Sigmoid colon (tissue), 4 donors: ENCODE results near the gene TMEM208.

Source experiments
- CTCF ChIP-seq, 4 experiments: fragments of 450-650 bp in 3 of 4; fragments of 200-600 bp in 1 of 4; IDR thresholded peaks; one replicate each; pipeline ENCODE4 v1.5.1; 2016 to 2019; ENCODE audit warnings: antibody characterized with exemption in 4 of 4, mild to moderate bottlenecking in 3 of 4, moderate library complexity in 2 of 4
- POLR2AphosphoS5 ChIP-seq, 4 donors: sonication (generic); formaldehyde crosslinking; IDR thresholded peaks; one replicate each; pipeline ENCODE4 v1.6.1; 2017; ENCODE audit warnings: antibody characterized with exemption in 4 of 4

- TF ChIP-seq CTCF (IDR thresholded peaks at IDR 0.05), result no peak
- TF ChIP-seq POLR2AphosphoS5 (IDR thresholded peaks at IDR 0.05), result no peak
Measured at GRCh38 chr16:67238278-67238575, 11.3 kb downstream of the TMEM208 start.
